Activated CD4-positive, alpha-beta T cell treated with anti-CD3 and anti-CD28 coated beads, Interleukin-2, amount 10 ng/mL, durations not matched to agents 24 days and 14 days (primary cell): ENCODE results near the gene DELE1. TPM values are rescaled to one million over a fixed set of nuclear protein-coding genes. Genes with fewer than 3 reads are reported as not detected.

ENCODE experiments used
- DNase-seq: peaks from one replicate; pipeline ENCODE4 v3.0.0; 2022
- H3K27ac Mint-ChIP-seq: one replicate; pipeline ENCODE4 v1.8.0; 2022; ENCODE audit warnings: mild to moderate bottlenecking, mixed read lengths
- H3K27me3 Mint-ChIP-seq: one replicate; pipeline ENCODE4 v1.8.0; 2022; ENCODE audit warnings: mixed read lengths
- H3K36me3 Mint-ChIP-seq: one replicate; pipeline ENCODE4 v1.8.0; 2022; ENCODE audit warnings: low read depth, mild to moderate bottlenecking, mixed read lengths
- H3K4me1 Mint-ChIP-seq: one replicate; pipeline ENCODE4 v1.8.0; 2021; ENCODE audit warnings: mixed read lengths
- H3K4me3 Mint-ChIP-seq: one replicate; pipeline ENCODE4 v1.8.0; 2022; ENCODE audit warnings: mild to moderate bottlenecking, moderate library complexity, mixed read lengths
- H3K9me3 Mint-ChIP-seq: one replicate; pipeline ENCODE4 v1.8.0; 2021; ENCODE audit warnings: mixed read lengths
- intact Hi-C: fragments of 100-400 bp; cut with micrococcal nuclease; formaldehyde crosslinking; loops from one replicate; pipeline ENCODE4 v1.15.1; 2023
- total RNA-seq: library from RNA; stranded (reverse); gene quantifications from 2 replicates; pipeline ENCODE4 v1.2.3, GENCODE V29; 2022

Gene DELE1
- total RNA-seq, 1 donor from 2014 or later = 72.0 TPM

- Mint-ChIP-seq H3K36me3 (no peaks in the 10 kb centered on the region), H3K4me3 (peak overlapping the region; percentile 69), H3K27ac (peak overlapping the region; percentile 90), H3K9me3 (no peaks in the 10 kb centered on the region), H3K4me1 (peaks cover 39% of the 10 kb centered on the region), H3K27me3 (no peaks in the 10 kb centered on the region)
- DNase-seq = no peak
- intact Hi-C loops = loop anchor here (2.0 kb wide), 1 partner anchor 83 kb away; the partner anchor contains the start of gene PCDH1
Observed at GRCh38 chr5:141961466-141961865, 37.8 kb downstream of the DELE1 start.

- H3K27me3 Mint-ChIP-seq = no peaks in the 10 kb centered on the region
- no peak overlapping the region for H3K27ac Mint-ChIP-seq
- peaks cover 36% of the 10 kb centered on the region for H3K4me1 Mint-ChIP-seq
- intact Hi-C loops = no loop called here
- no peak overlapping the region for H3K4me3 Mint-ChIP-seq
- no peak for DNase-seq
- H3K36me3 Mint-ChIP-seq = no peaks in the 10 kb centered on the region
- H3K9me3 Mint-ChIP-seq = no peaks in the 10 kb centered on the region
Observed at GRCh38 chr5:141963701-141964100, 40.0 kb downstream of the DELE1 start.

GRCh38 chr5:141965071-141965470 lies 41.4 kb downstream of the DELE1 start:
- no peaks in the 10 kb centered on the region for H3K27me3 Mint-ChIP-seq
- intact Hi-C loops = loop anchor here (5.0 kb wide), 1 partner anchor 362 kb away; the partner anchor contains the start of gene SPRY4
- peaks cover 2% of the 10 kb centered on the region for H3K36me3 Mint-ChIP-seq
- peak; percentile 59 for DNase-seq
- no peak overlapping the region for H3K27ac Mint-ChIP-seq
- H3K4me1 Mint-ChIP-seq = peaks cover 30% of the 10 kb centered on the region
- H3K9me3 Mint-ChIP-seq = no peaks in the 10 kb centered on the region
- no peak overlapping the region for H3K4me3 Mint-ChIP-seq

- H3K27ac Mint-ChIP-seq = no peak overlapping the region
- H3K36me3 Mint-ChIP-seq = peaks cover 5% of the 10 kb centered on the region
- H3K4me1 Mint-ChIP-seq = peaks cover 25% of the 10 kb centered on the region
- H3K9me3 Mint-ChIP-seq = no peaks in the 10 kb centered on the region
- no peaks in the 10 kb centered on the region for H3K27me3 Mint-ChIP-seq
- H3K4me3 Mint-ChIP-seq = no peak overlapping the region
- DNase-seq = no peak
- intact Hi-C loops = loop anchor here (5.0 kb wide), 1 partner anchor 361 kb away; the partner anchor contains the start of gene SPRY4
Observed at GRCh38 chr5:141966275-141966962, 42.7 kb downstream of the DELE1 start.

GRCh38 chr5:141966963-141967333 lies 43.3 kb downstream of the DELE1 start:
- no peak overlapping the region for H3K4me3 Mint-ChIP-seq
- H3K27ac Mint-ChIP-seq = no peak overlapping the region
- DNase-seq = no peak
- H3K36me3 Mint-ChIP-seq = peaks cover 7% of the 10 kb centered on the region
- peaks cover 27% of the 10 kb centered on the region for H3K4me1 Mint-ChIP-seq
- intact Hi-C loops = loop anchor here (5.0 kb wide), 1 partner anchor 360 kb away; the partner anchor contains the start of gene SPRY4
- no peaks in the 10 kb centered on the region for H3K9me3 Mint-ChIP-seq
- H3K27me3 Mint-ChIP-seq = no peaks in the 10 kb centered on the region

GRCh38 chr5:141968914-141969608 lies 45.4 kb downstream of the DELE1 start, which contains the start of gene RNF14:
Gene RNF14 (plus strand): TSS chr5:141969105. CDS start chr5:141973589, 4,484 bp downstream.
- Mint-ChIP-seq H3K9me3 (no peaks in the 10 kb centered on the region), H3K27me3 (no peaks in the 10 kb centered on the region), H3K4me3 (peak within 1 kb of the TSS; percentile 89), H3K27ac (peak within 1 kb of the TSS; percentile 98), H3K36me3 (peaks cover 14% of the 10 kb centered on the region), H3K4me1 (peaks cover 34% of the 10 kb centered on the region)
- DNase-seq = peak; percentile 99
- intact Hi-C loops = loop anchor here (1.0 to 5.0 kb wide), 8 partner anchors 9 to 358 kb away; partner anchors contain the start of genes FCHSD1 and SPRY4

GRCh38 chr5:141969783-141970771 lies 46.4 kb downstream of the DELE1 start:
- DNase-seq = peak; percentile 74
- intact Hi-C loops = loop anchor here (1.0 to 5.0 kb wide), 8 partner anchors 10 to 357 kb away; partner anchors contain the start of genes FCHSD1 and SPRY4
- Mint-ChIP-seq H3K4me1 (peaks cover 40% of the 10 kb centered on the region), H3K4me3 (peak overlapping the region; percentile 89), H3K9me3 (no peaks in the 10 kb centered on the region), H3K27me3 (no peaks in the 10 kb centered on the region), H3K36me3 (peaks cover 24% of the 10 kb centered on the region), H3K27ac (peak overlapping the region; percentile 98)

GRCh38 chr5:141973871-141974595 lies 50.4 kb downstream of the DELE1 start:
- H3K4me1 Mint-ChIP-seq = peaks cover 31% of the 10 kb centered on the region
- no peak for DNase-seq
- no peaks in the 10 kb centered on the region for H3K9me3 Mint-ChIP-seq
- no peaks in the 10 kb centered on the region for H3K27me3 Mint-ChIP-seq
- H3K27ac Mint-ChIP-seq = peak overlapping the region; percentile 54
- H3K4me3 Mint-ChIP-seq = no peak overlapping the region
- peaks cover 39% of the 10 kb centered on the region for H3K36me3 Mint-ChIP-seq
- intact Hi-C loops = no loop called here

- H3K4me1 Mint-ChIP-seq = peaks cover 17% of the 10 kb centered on the region
- peaks cover 48% of the 10 kb centered on the region for H3K36me3 Mint-ChIP-seq
- no peak overlapping the region for H3K4me3 Mint-ChIP-seq
- H3K27me3 Mint-ChIP-seq = no peaks in the 10 kb centered on the region
- H3K27ac Mint-ChIP-seq = no peak overlapping the region
- H3K9me3 Mint-ChIP-seq = no peaks in the 10 kb centered on the region
- intact Hi-C loops = no loop called here
- DNase-seq = no peak
Observed at GRCh38 chr5:141976176-141976575, 52.5 kb downstream of the DELE1 start.

- peaks cover 55% of the 10 kb centered on the region for H3K36me3 Mint-ChIP-seq
- intact Hi-C loops = no loop called here
- no peaks in the 10 kb centered on the region for H3K9me3 Mint-ChIP-seq
Observed at GRCh38 chr5:141978389-141978788, 54.7 kb downstream of the DELE1 start.

GRCh38 chr5:141982626-141983025 lies 59.0 kb downstream of the DELE1 start:
- no peak for DNase-seq
- Mint-ChIP-seq H3K27me3 (no peaks in the 10 kb centered on the region), H3K27ac (no peak overlapping the region), H3K4me3 (no peak overlapping the region), H3K9me3 (no peaks in the 10 kb centered on the region), H3K36me3 (peaks cover 60% of the 10 kb centered on the region), H3K4me1 (no peaks in the 10 kb centered on the region)
- intact Hi-C loops = no loop called here

More at GRCh38 chr5:141978389-141978788, 54.7 kb downstream of the DELE1 start:
- Mint-ChIP-seq H3K27me3 (no peaks in the 10 kb centered on the region), H3K4me1 (peaks cover 12% of the 10 kb centered on the region), H3K27ac (no peak overlapping the region), H3K4me3 (no peak overlapping the region)
- no peak for DNase-seq

- intact Hi-C loops = no loop called here
Observed at GRCh38 chr5:141986072-141986471, 62.4 kb downstream of the DELE1 start.

GRCh38 chr5:141989720-141990119 lies 66.0 kb downstream of the DELE1 start:
- Mint-ChIP-seq H3K4me3 (no peak overlapping the region), H3K27me3 (no peaks in the 10 kb centered on the region), H3K36me3 (peaks cover 37% of the 10 kb centered on the region), H3K4me1 (peaks cover 3% of the 10 kb centered on the region), H3K27ac (no peak overlapping the region), H3K9me3 (no peaks in the 10 kb centered on the region)
- intact Hi-C loops = no loop called here
- DNase-seq = no peak

More at GRCh38 chr5:141986072-141986471, 62.4 kb downstream of the DELE1 start:
- Mint-ChIP-seq H3K9me3 (no peaks in the 10 kb centered on the region), H3K4me3 (no peak overlapping the region), H3K4me1 (no peaks in the 10 kb centered on the region), H3K27me3 (no peaks in the 10 kb centered on the region), H3K36me3 (peaks cover 39% of the 10 kb centered on the region), H3K27ac (no peak overlapping the region)
- DNase-seq = no peak
